Testis (tissue), 3 donors: ENCODE measurements around the gene MXD4. TPM values are rescaled to one million over a fixed set of nuclear protein-coding genes. Genes with fewer than 3 reads are reported as not detected.
A peak's percentile ranks its signal among the peaks of the same experiment; 100 is the strongest.

Source experiments
- DNase-seq: peaks from one replicate; pipeline ENCODE4 v3.0.0-alpha.2; 2019
- H3K27ac ChIP-seq, 2 donors: fragments of 200-600 bp; sonication (generic); one replicate each; pipeline ENCODE4 v1.5.1; 2019
- H3K27me3 ChIP-seq: fragments of 200-600 bp; sonication (generic); one replicate; pipeline ENCODE4 v1.5.1; 2019
- H3K36me3 ChIP-seq: fragments of 200-600 bp; sonication (generic); one replicate; pipeline ENCODE4 v1.5.1; 2017; ENCODE audit warnings: low read depth; ENCODE audit errors: missing control alignments
- H3K4me1 ChIP-seq: fragments of 200-600 bp; sonication (generic); one replicate; pipeline ENCODE4 v1.5.1; 2019
- H3K4me3 ChIP-seq, 2 donors: fragments of 200-600 bp; sonication (generic); one replicate each; pipeline ENCODE4 v1.5.1; 2017 to 2019
- H3K9me3 ChIP-seq: fragments of 200-600 bp; sonication (generic); one replicate; pipeline ENCODE4 v1.5.1; 2017
- CTCF ChIP-seq, 3 experiments: fragments of 450-650 bp in 2 of 3; fragments of 200-600 bp in 1 of 3; sonication (generic) in 1 of 3; IDR thresholded peaks; one replicate each; pipeline ENCODE4 v1.5.1; 2016 to 2019; ENCODE audit warnings: antibody characterized with exemption in 3 of 3, mild to moderate bottlenecking in 2 of 3, moderate library complexity in 1 of 3
- POLR2A ChIP-seq: fragments of 450-650 bp; IDR thresholded peaks from one replicate; pipeline ENCODE4 v1.6.1; 2017; ENCODE audit warnings: antibody characterized with exemption, mild to moderate bottlenecking, moderate library complexity
- WGBS, 2 donors: methylation state at CpG; one replicate each; pipeline ENCODE4 v1.1.5; 2018; 5-methylcytosine and 5-hydroxymethylcytosine counted together
- intact Hi-C: fragments of 100-400 bp; cut with DNase I; formaldehyde crosslinking; loops from one replicate; pipeline ENCODE4 v1.15.1; 2023; ENCODE audit warnings: low total_unique reads
- polyA plus RNA-seq: library from polyadenylated mRNA; stranded (reverse); fragments of 350-450 nt; fragmentation: Illumina TruSeq; extraction: RNeasy Lipid Tissue Mini Kit (QIAGEN cat#74804); gene quantifications from one replicate; pipeline ENCODE4 v1.2.3, GENCODE V29; 2014; ENCODE audit warnings: low read depth, low replicate concordance; ENCODE audit not compliant: insufficient read depth
- total RNA-seq, 2 donors: library from RNA; depleted of rRNA; stranded (reverse); fragments of >200 nt; gene quantifications; one replicate each; pipeline ENCODE4 v1.2.3, GENCODE V29; 2016

Gene MXD4
- total and polyA plus RNA-seq, 3 donors from 2014 or later: 51.6 to 76.4 (median 73.8) TPM

DNA sequence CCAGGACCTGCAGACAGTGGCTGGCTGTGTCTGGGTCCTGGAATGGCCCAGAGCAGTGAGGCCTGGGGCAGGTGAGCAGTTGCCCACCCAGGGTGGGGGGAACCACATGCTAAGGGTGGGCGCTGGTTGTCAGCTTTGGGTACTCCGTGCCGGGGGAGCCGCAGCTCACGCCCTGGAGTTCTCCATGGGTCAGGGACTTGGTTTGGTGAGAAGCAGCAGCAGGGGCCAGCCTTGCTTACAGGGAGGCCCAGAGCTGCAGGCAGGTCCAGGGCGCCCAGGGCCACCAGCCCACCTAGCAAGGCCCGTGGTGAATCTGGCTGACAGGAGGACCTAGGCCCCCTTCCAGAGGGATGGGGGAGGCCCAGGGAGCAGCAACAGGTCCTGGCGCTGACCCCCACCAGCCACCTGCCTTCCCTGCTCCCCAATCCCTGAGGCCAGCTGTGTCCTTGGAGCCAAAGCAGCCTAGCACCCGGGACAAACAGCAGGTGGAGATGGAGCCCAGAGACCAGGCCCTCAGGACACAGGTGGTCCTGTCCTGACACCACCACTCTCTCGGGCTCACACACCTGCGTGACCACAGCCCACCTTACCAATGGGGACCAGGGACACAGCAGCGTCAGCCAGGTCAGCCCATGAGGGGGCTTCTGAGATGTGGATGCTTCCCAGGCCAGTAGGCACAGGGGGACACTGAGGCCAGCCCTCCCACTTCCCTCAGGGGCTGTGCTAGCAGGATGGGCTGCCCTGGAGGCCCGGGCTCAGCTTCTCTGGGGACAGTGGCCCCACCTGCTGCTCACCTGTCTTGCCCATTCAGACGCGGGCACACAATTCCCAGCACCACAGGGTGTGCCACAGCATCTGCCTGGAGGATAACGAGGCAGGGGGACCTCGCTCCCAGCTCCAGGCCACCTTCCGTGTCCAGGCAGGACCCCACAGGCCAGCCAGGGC is 3.5 kb downstream of the MXD4 start:
- intact Hi-C loops: no loop called here
- no peak for TF ChIP-seq CTCF (IDR thresholded peaks at IDR 0.05)
- no peak for TF ChIP-seq POLR2A
- no peaks in the 10 kb centered on the region for H3K9me3 ChIP-seq
- peaks cover 66% of the 10 kb centered on the region for H3K4me1 ChIP-seq
- 70% methylated on average over 16 of the region's 18 CpGs; no CpG with 5 or more reads in 1 of the 2 donors for WGBS, 2 donors
- H3K27me3 ChIP-seq: no peaks in the 10 kb centered on the region
- H3K4me3 ChIP-seq: no peak overlapping the region
- peak; percentile 22 for DNase-seq
- H3K36me3 ChIP-seq: no peaks in the 10 kb centered on the region
- H3K27ac ChIP-seq: peak overlapping the region; percentile 93 to 98

DNA sequence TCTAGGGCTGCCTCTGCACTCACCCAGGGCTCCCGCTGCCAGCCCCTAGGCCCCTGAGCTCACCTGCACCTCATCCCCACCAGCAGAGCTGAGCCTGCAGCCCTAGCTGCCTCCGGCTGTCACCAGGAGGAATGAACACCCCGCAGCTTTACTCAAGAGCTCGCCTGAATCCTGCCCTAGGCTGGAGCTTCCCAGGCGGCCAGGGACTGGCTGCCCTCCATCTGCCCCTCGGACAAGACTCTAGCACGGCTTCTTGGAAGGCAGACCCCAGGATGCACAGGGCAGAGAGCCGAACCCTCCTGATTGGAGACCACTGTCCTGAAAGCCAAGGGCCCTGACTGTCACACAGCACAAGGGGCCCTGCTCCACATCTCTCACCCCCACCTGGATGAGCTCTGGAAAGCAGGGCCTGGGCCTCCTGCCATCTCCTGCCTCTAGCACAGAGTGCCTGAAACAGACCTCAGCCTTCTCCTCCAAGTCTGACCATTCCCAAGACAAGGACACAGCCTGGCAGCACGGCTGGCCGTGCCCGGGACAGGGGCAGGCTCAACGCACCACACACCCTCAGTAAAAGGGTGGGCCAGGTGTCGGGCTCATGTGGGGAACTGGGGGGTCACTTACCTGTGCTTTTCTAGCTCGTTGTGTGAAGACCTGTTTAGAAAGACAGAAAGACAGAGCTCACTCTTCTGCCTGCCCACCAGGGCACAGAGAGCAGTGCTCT is 4.4 kb downstream of the MXD4 start:
- peaks cover 66% of the 10 kb centered on the region for H3K4me1 ChIP-seq
- no peaks in the 10 kb centered on the region for H3K36me3 ChIP-seq
- peak overlapping the region; percentile 93 to 98 for H3K27ac ChIP-seq
- DNase-seq: peak; percentile 36
- no peaks in the 10 kb centered on the region for H3K9me3 ChIP-seq
- intact Hi-C loops: no loop called here
- WGBS, 2 donors: 44 to 76% methylated on average over 5 to 11 of the region's 14 CpGs
- no peak overlapping the region for H3K4me3 ChIP-seq
- H3K27me3 ChIP-seq: no peaks in the 10 kb centered on the region
- TF ChIP-seq CTCF (IDR thresholded peaks at IDR 0.05) (no peak), POLR2A (no peak)

- intact Hi-C loops: no loop called here
- H3K27ac ChIP-seq: peak overlapping the region; percentile 93 to 98
- no peaks in the 10 kb centered on the region for H3K36me3 ChIP-seq
- no peaks in the 10 kb centered on the region for H3K9me3 ChIP-seq
- DNase-seq: peak; percentile 61
- H3K27me3 ChIP-seq: no peaks in the 10 kb centered on the region
- 28 to 47% methylated on average over 2 to 12 of the region's 12 CpGs for WGBS, 2 donors
- no peak overlapping the region for H3K4me3 ChIP-seq
- TF ChIP-seq CTCF (IDR thresholded peaks at IDR 0.05): no peak
- no peak for TF ChIP-seq POLR2A
- peaks cover 66% of the 10 kb centered on the region for H3K4me1 ChIP-seq
Measured at GRCh38 chr4:2256781-2257191, 5.1 kb downstream of the MXD4 start.

DNA sequence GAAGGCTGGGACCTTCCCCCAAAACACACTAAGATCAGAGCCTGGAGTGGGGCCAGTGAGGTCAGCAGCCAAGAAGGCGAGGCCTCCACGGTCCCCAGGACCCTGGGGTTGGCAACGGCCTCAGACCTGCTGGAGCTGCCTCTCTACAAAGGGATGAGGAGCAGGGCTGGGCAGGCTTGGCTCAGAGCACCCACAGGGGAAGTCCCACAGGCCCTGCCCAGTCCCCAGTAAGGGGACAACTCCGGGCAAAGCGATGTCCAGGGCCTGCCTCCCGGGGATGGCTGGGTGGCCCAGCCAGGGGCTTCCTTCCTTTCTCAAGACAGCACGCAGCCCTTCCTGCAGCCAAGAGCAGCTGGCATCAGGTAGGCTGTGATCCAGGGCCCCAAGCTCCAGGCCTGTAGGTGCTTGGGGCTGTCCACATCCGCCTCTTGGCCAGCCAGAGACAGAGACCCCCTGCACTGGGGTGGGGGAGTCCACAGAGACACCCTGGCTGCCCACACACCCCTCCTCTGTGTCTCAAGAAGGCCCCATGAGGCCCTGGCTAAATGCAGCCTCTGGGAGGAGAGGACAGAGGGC is 5.7 kb downstream of the MXD4 start:
- H3K4me1 ChIP-seq: peaks cover 66% of the 10 kb centered on the region
- no peaks in the 10 kb centered on the region for H3K27me3 ChIP-seq
- peak; percentile 72 for DNase-seq
- no peaks in the 10 kb centered on the region for H3K9me3 ChIP-seq
- H3K36me3 ChIP-seq: no peaks in the 10 kb centered on the region
- intact Hi-C loops: no loop called here
- no peak for TF ChIP-seq CTCF (IDR thresholded peaks at IDR 0.05)
- no peak for TF ChIP-seq POLR2A
- 0 to 59% methylated on average over 3 to 8 of the region's 8 CpGs for WGBS, 2 donors
- no peak overlapping the region for H3K4me3 ChIP-seq
- H3K27ac ChIP-seq: peak overlapping the region; percentile 93 to 98
